Thyroid gland (tissue), 4 donors: Measurements from ENCODE around the gene OSTF1. TPM values are rescaled to one million over a fixed set of nuclear protein-coding genes. Genes with fewer than 3 reads are reported as not detected.

Source experiments
- DNase-seq, 2 donors: peaks; one replicate each; pipeline ENCODE4 v3.0.0-alpha.2; 2019
- H3K27ac ChIP-seq, 3 donors: fragments of 200-600 bp; sonication (generic); 1 replicate in 2 of 3; 2 replicates in 1 of 3; pipeline ENCODE4 v1.5.1; 2016 to 2019; ENCODE audit warnings: mild to moderate bottlenecking in 1 of 3, moderate library complexity in 1 of 3
- H3K27me3 ChIP-seq: fragments of 200-600 bp; sonication (generic); one replicate; pipeline ENCODE4 v1.5.1; 2019
- H3K36me3 ChIP-seq, 2 donors: fragments of 200-600 bp; sonication (generic); one replicate each; pipeline ENCODE4 v1.5.1; 2016 to 2019
- H3K4me1 ChIP-seq, 2 donors: fragments of 200-600 bp; sonication (generic); one replicate each; pipeline ENCODE4 v1.5.1; 2017 to 2019
- H3K4me3 ChIP-seq, 3 donors: fragments of 200-600 bp; sonication (generic); replicated peaks in 1 of 3; 1 replicate in 2 of 3; 2 replicates in 1 of 3; pipeline ENCODE4 v1.5.1; 2016; ENCODE audit warnings: mild to moderate bottlenecking in 1 of 3
- H3K9me3 ChIP-seq: fragments of 200-600 bp; sonication (generic); one replicate; pipeline ENCODE4 v1.5.1; 2017
- POLR2A ChIP-seq, 2 donors: fragments of 450-650 bp; IDR thresholded peaks; one replicate each; pipeline ENCODE4 v1.6.1; 2017; ENCODE audit warnings: antibody characterized with exemption in 2 of 2, mild to moderate bottlenecking in 2 of 2, moderate library complexity in 1 of 2
- WGBS, 2 donors: methylation state at CpG; one replicate each; pipeline ENCODE4 v1.1.5; 2017; 5-methylcytosine and 5-hydroxymethylcytosine counted together
- intact Hi-C: fragments of 100-400 bp; cut with DNase I; formaldehyde crosslinking; loops from one replicate; pipeline ENCODE4 v1.15.1; 2023
- total RNA-seq, 4 donors: library from RNA; depleted of rRNA; stranded (reverse); fragments of >200 nt; gene quantifications; one replicate each; pipeline ENCODE4 v1.2.3, GENCODE V29; 2016
- TF ChIP-seq, protein P1 (sequence below), 6 experiments: fragments of 200-600 bp in 3 of 6; fragments of 450-650 bp in 3 of 6; sonication (generic) in 3 of 6; IDR thresholded peaks; one replicate each; pipeline ENCODE4 v1.5.1; 2016 to 2019; ENCODE audit warnings: antibody characterized with exemption in 6 of 6, mild to moderate bottlenecking in 2 of 6, inconsistent platforms in 1 of 6, moderate library complexity in 1 of 6

The OSTF1 gene
- total RNA-seq, 4 donors from 2014 or later: 34.7 to 36.6 (median 35.6) TPM

DNA sequence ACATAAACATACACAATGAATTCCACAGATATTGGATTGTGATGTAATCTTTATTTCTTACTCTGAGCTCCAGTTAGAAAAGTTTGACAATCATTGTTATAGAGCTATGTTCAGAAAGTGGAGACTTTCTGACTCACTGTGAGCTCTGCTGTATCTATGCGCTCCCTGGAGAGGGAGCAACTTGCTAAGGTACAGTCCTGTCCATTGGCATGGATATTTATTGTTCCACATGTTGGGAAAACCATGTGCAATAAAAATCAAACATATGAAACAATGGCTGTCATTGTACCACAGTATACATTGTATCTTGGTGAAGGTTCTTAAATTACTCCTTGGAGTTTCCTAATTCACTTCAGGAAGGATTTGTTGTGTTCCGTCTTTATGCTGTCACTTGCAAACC lies 27.1 kb upstream of the OSTF1 start:
- no peaks in the 10 kb centered on the region for H3K27me3 ChIP-seq
- no peak for DNase-seq
- no peaks in the 10 kb centered on the region for H3K9me3 ChIP-seq
- 98% methylated on average over 2 of the region's 2 CpGs for WGBS, 2 donors
- TF ChIP-seq POLR2A (IDR thresholded peaks at IDR 0.05): no peak
- TF ChIP-seq, protein P1, sequence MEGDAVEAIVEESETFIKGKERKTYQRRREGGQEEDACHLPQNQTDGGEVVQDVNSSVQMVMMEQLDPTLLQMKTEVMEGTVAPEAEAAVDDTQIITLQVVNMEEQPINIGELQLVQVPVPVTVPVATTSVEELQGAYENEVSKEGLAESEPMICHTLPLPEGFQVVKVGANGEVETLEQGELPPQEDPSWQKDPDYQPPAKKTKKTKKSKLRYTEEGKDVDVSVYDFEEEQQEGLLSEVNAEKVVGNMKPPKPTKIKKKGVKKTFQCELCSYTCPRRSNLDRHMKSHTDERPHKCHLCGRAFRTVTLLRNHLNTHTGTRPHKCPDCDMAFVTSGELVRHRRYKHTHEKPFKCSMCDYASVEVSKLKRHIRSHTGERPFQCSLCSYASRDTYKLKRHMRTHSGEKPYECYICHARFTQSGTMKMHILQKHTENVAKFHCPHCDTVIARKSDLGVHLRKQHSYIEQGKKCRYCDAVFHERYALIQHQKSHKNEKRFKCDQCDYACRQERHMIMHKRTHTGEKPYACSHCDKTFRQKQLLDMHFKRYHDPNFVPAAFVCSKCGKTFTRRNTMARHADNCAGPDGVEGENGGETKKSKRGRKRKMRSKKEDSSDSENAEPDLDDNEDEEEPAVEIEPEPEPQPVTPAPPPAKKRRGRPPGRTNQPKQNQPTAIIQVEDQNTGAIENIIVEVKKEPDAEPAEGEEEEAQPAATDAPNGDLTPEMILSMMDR (IDR thresholded peaks at IDR 0.05): no peak
- intact Hi-C loops: no loop called here
- H3K4me1 ChIP-seq: no peaks in the 10 kb centered on the region
- peaks cover 12 to 14% of the 10 kb centered on the region in 2 donors for H3K36me3 ChIP-seq
- no peak overlapping the region for H3K4me3 ChIP-seq
- no peak overlapping the region for H3K27ac ChIP-seq

DNA sequence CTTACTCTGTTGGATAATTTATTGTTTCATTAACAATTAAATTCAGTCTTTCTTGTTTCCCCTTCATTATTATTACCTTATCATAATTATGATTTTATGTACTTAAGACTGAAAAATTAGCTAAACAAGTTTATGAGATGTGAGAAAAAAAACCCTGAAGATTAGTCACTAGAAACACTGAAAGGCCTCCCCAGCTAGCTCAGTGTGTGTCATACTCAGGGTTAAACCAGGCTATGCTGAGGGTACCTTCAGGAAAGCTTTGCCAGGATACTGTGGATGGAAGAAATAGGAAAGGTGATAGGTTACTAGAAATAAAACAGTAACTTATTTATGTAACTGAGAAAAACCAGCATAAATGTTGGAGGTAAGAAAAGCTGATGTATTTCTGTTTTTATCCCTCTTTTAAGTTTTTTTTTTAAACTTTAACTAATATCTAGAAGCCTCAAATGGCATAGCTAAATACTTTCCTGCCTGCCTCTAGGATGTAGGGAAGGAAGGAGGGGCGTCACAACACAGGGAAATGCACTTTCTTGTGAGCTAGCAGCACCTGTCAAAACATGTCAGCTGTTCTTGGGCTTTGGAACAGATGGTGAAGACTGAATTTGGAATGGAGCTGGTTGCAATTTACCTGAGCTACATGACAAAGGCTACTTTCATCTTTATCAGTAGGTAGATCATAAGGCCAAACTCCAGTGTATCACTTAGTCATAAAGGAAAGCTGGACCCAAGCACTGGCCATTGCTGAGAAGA lies 24.6 kb upstream of the OSTF1 start:
- Histone ChIP-seq H3K27me3 (no peaks in the 10 kb centered on the region), H3K27ac (no peak overlapping the region), H3K36me3 (peaks cover 12 to 19% of the 10 kb centered on the region in 2 donors), H3K9me3 (no peaks in the 10 kb centered on the region), H3K4me3 (no peak overlapping the region), H3K4me1 (no peaks in the 10 kb centered on the region)
- no peak for TF ChIP-seq POLR2A (IDR thresholded peaks at IDR 0.05)
- TF ChIP-seq, protein P1 (IDR thresholded peaks at IDR 0.05): no peak
- DNase-seq: no peak
- WGBS, 2 donors: 86 to 88% methylated on average over 1 of the region's 1 CpG
- intact Hi-C loops: no loop called here

DNA sequence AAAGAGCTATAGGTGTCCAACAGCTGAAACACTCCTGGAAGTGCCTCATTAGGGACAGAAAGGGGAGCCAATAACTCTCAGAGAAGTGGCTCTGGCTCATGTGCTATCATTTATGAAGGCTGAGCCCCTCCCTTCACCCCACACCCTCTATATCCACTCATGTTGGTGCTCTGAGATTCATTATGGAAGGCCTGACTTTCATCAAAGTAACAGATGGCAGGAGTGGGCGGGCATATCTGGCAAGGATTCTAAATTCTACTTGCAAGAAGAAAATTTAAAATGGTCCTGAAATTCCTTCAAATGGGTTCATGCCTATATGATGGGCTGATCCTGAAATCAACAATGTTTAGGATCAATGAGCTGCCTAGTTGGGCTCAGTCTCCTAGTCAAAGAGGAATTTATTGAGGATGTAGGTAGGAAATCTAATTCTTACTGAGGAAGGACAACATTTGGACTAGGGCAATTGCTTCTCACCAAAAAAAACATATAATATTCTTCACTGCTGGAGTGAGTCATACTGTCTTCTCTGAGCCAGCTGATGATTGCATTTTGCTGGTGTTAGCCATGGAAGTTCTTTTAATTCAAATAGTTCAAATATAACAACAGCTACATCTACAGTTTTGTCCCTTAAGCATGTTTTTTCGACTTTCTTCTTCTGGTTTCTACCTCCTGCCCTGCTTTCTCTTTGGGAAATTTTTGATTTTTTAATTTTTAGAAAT lies 23.8 kb upstream of the OSTF1 start:
- 96 to 98% methylated on average over 2 of the region's 2 CpGs for WGBS, 2 donors
- H3K9me3 ChIP-seq: no peaks in the 10 kb centered on the region
- H3K4me1 ChIP-seq: no peaks in the 10 kb centered on the region
- no peak for DNase-seq
- intact Hi-C loops: no loop called here
- TF ChIP-seq POLR2A (IDR thresholded peaks at IDR 0.05): no peak
- TF ChIP-seq, protein P1 (IDR thresholded peaks at IDR 0.05): no peak
- H3K36me3 ChIP-seq: peaks cover 12 to 19% of the 10 kb centered on the region in 2 donors
- no peak overlapping the region for H3K4me3 ChIP-seq
- no peaks in the 10 kb centered on the region for H3K27me3 ChIP-seq
- no peak overlapping the region for H3K27ac ChIP-seq

DNA sequence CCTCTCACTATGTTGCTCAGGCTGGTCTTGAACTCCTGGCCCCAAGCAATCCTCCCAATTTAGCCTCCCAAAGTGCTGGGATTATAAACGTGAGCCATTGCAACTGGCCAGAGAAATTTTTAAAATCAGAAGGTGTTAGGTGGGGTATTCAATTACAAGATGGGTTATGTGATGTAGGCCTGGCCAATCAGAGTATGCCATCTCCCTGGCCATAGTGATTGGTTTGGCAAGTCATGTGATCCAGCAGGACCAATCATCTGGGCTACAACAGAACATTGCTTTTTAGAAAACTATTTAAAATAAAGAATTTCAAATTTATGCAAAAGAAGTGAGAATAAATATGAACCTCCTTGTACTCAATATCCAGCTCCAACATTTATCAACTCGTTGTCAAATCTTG lies 22.8 kb upstream of the OSTF1 start:
- peaks cover 12 to 19% of the 10 kb centered on the region in 2 donors for H3K36me3 ChIP-seq

More for the DNA sequence above, 22.8 kb upstream of the OSTF1 start:
- H3K27me3 ChIP-seq: no peaks in the 10 kb centered on the region
- intact Hi-C loops: no loop called here
- WGBS, 2 donors: 48 to 98% methylated on average over 2 of the region's 2 CpGs
- H3K27ac ChIP-seq: no peak overlapping the region
- DNase-seq: no peak
- no peaks in the 10 kb centered on the region for H3K9me3 ChIP-seq
- no peak overlapping the region for H3K4me3 ChIP-seq
- no peaks in the 10 kb centered on the region for H3K4me1 ChIP-seq
- TF ChIP-seq, protein P1 (IDR thresholded peaks at IDR 0.05): no peak
- no peak for TF ChIP-seq POLR2A (IDR thresholded peaks at IDR 0.05)
